GM13977 (cell line): ENCODE results near the gene TECPR1.

Source experiments
- DNase-seq: peaks from one replicate; pipeline ENCODE4 v3.0.0; 2012; ENCODE audit warnings: low spot score
- in situ Hi-C: fragments of 300-500 bp; cut with MboI; formaldehyde crosslinking; loops from one replicate; pipeline ENCODE4 v1.12.0; 2022; ENCODE audit warnings: low sequenced_read_pairs, low pct_unique_long_range_greater_than_20kb, mixed read lengths, inconsistent platforms; ENCODE audit not compliant: unreplicated experiment
- TF ChIP-seq, protein P1 (sequence below): IDR thresholded peaks from 2 replicates; pipeline ENCODE4 v1.5.1; 2012; ENCODE audit warnings: mild to moderate bottlenecking, control low read depth; ENCODE audit not compliant: insufficient read depth; ENCODE audit errors: extremely low read depth, missing control alignments

The TECPR1 gene

DNA sequence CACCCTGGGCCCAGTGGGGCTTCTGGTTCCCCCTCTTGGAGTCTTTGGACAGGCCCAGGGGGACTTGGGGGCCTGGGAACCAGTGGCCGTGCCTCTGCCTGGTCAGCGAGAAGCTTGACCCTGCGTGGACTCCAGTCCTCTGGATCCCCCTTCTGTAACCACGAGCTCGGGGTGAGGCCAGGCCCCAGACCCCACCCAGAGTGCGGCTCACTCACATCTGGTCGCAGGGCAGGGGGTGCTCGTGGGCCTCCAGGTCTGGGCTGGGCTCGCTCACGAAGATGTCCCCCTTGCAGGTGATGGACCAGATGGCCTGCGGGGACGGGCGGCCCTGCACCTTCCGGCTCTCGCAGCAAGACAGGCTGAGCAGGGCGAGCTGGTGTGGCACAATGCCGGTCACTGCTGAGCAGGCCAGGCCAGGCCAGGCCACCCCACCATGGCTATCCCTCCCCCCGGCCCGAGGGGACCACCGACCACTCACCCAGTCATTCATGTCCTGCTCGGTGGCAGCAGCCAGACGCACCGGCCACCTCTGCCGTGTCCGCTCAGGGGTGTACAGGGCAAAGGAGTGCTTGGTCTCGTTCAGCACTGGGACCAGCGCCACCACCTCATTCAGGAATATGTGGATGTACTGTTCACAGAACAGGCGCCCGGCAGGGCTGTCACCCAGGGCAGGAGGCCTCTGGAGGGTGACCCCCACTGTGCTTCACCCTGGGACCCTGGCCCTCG lies 21.1 kb downstream of the TECPR1 start:
- no peak for DNase-seq
- TF ChIP-seq, protein P1, sequence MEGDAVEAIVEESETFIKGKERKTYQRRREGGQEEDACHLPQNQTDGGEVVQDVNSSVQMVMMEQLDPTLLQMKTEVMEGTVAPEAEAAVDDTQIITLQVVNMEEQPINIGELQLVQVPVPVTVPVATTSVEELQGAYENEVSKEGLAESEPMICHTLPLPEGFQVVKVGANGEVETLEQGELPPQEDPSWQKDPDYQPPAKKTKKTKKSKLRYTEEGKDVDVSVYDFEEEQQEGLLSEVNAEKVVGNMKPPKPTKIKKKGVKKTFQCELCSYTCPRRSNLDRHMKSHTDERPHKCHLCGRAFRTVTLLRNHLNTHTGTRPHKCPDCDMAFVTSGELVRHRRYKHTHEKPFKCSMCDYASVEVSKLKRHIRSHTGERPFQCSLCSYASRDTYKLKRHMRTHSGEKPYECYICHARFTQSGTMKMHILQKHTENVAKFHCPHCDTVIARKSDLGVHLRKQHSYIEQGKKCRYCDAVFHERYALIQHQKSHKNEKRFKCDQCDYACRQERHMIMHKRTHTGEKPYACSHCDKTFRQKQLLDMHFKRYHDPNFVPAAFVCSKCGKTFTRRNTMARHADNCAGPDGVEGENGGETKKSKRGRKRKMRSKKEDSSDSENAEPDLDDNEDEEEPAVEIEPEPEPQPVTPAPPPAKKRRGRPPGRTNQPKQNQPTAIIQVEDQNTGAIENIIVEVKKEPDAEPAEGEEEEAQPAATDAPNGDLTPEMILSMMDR = no peak
- in situ Hi-C loops = no loop called here

GRCh38 chr7:98229991-98230745 lies 21.9 kb downstream of the TECPR1 start:
- TF ChIP-seq, protein P1 = no peak
- DNase-seq = no peak
- in situ Hi-C loops = no loop called here

GRCh38 chr7:98229441-98229840 lies 22.6 kb downstream of the TECPR1 start:
- TF ChIP-seq, protein P1 = no peak
- no peak for DNase-seq
- in situ Hi-C loops = no loop called here

- TF ChIP-seq, protein P1 = no peak
- in situ Hi-C loops = no loop called here
- no peak for DNase-seq
These were observed 23.2 kb downstream of the TECPR1 start for GRCh38 chr7:98228801-98229200.

- TF ChIP-seq, protein P1 = no peak
- in situ Hi-C loops = no loop called here
- DNase-seq = no peak
These were observed 24.1 kb downstream of the TECPR1 start for GRCh38 chr7:98227939-98228338.

GRCh38 chr7:98225913-98226614 lies 26.0 kb downstream of the TECPR1 start:
- TF ChIP-seq, protein P1 = no peak
- in situ Hi-C loops = no loop called here
- no peak for DNase-seq
